Esophagus squamous epithelium (tissue), 4 donors: Measurements from ENCODE around the gene RHOT2.

Source experiments
- CTCF ChIP-seq, 6 experiments: fragments of 450-650 bp in 4 of 6; fragments of 200-600 bp in 2 of 6; sonication (generic) in 2 of 6; IDR thresholded peaks; one replicate each; pipeline ENCODE4 v1.5.1; 2016 to 2019; ENCODE audit warnings: antibody characterized with exemption in 6 of 6, mild to moderate bottlenecking in 4 of 6, moderate library complexity in 4 of 6
- POLR2A ChIP-seq, 4 donors: fragments of 450-650 bp; IDR thresholded peaks; one replicate each; pipeline ENCODE4 v1.6.1; 2017; ENCODE audit warnings: antibody characterized with exemption in 4 of 4, mild to moderate bottlenecking in 4 of 4, moderate library complexity in 3 of 4

GRCh38 chr16:627454-628239 lies 40.3 kb upstream of the RHOT2 start:
- TF ChIP-seq CTCF (IDR thresholded peaks at IDR 0.05) (no peak), POLR2A (IDR thresholded peaks at IDR 0.05) (no peak)
